ENCODE measurements around the gene SH3PXD2A. TPM values are rescaled to one million over a fixed set of nuclear protein-coding genes. Genes with fewer than 3 reads are reported as not detected.

The SH3PXD2A gene
- total and polyA plus RNA-seq, 8 donors: 3.9 to 16.4 (median 8.0) TPM

- ATAC-seq: peak; percentile 47 to 60 (median 53)
- DNase-seq: peak in 3 of 6 donors; percentile 39 to 83 (median 67)
- no peak for TF ChIP-seq CTCF (IDR thresholded peaks at IDR 0.05)
- peak overlapping the region; percentile 57 to 85 (median 78) for H3K27ac ChIP-seq
- intact Hi-C loops (cut with DNase I): no loop called here
- H3K36me3 ChIP-seq: no peaks in the 10 kb centered on the region
- no peaks in the 10 kb centered on the region for H3K27me3 ChIP-seq
- no peaks in the 10 kb centered on the region for H3K4me1 ChIP-seq
- peak overlapping the region; percentile 14 to 59 (median 39) for H3K4me3 ChIP-seq
- FAIRE-seq: no peak
- H3K9me3 ChIP-seq: no peaks in the 10 kb centered on the region
- 56 to 58% methylated on average over 42 of the region's 42 CpGs for WGBS, 2 donors
These were observed 194.8 kb downstream of the SH3PXD2A start for GRCh38 chr10:103660364-103661197.

GRCh38 chr10:103659674-103660363 is 195.6 kb downstream of the SH3PXD2A start:
- H3K36me3 ChIP-seq: no peaks in the 10 kb centered on the region
- TF ChIP-seq CTCF (IDR thresholded peaks at IDR 0.05): no peak
- intact Hi-C loops (cut with DNase I): no loop called here
- no peaks in the 10 kb centered on the region for H3K27me3 ChIP-seq
- ATAC-seq (peak; percentile 82 to 92 (median 88)), DNase-seq (peak in 5 of 6 donors; percentile 58 to 74 (median 69)), FAIRE-seq (no peak)
- H3K27ac ChIP-seq: peak overlapping the region; percentile 57 to 85 (median 78)
- no peaks in the 10 kb centered on the region for H3K9me3 ChIP-seq
- 49 to 57% methylated on average over 11 of the region's 11 CpGs for WGBS, 2 donors
- H3K4me3 ChIP-seq: peak overlapping the region; percentile 14 to 59 (median 39)
- no peaks in the 10 kb centered on the region for H3K4me1 ChIP-seq

- no peaks in the 10 kb centered on the region for H3K9me3 ChIP-seq
- WGBS, 2 donors: 70 to 77% methylated on average over 4 of the region's 4 CpGs
- H3K4me1 ChIP-seq: peaks cover 0 to 2% (median 0%) of the 10 kb centered on the region in 3 donors
- ATAC-seq (no peak), FAIRE-seq (no peak), DNase-seq (no peak)
- intact Hi-C loops (cut with DNase I): no loop called here
- no peak overlapping the region for H3K4me3 ChIP-seq
- H3K27me3 ChIP-seq: no peaks in the 10 kb centered on the region
- TF ChIP-seq CTCF (IDR thresholded peaks at IDR 0.05): no peak
- H3K36me3 ChIP-seq: no peaks in the 10 kb centered on the region
- no peak overlapping the region for H3K27ac ChIP-seq
These were observed 197.3 kb downstream of the SH3PXD2A start for GRCh38 chr10:103658049-103658577.

GRCh38 chr10:103657061-103657591 is 198.2 kb downstream of the SH3PXD2A start:
- intact Hi-C loops (cut with DNase I): no loop called here
- TF ChIP-seq CTCF (IDR thresholded peaks at IDR 0.05): no peak
- Histone ChIP-seq H3K9me3 (no peaks in the 10 kb centered on the region), H3K4me1 (peaks cover 0 to 2% (median 0%) of the 10 kb centered on the region in 3 donors), H3K27me3 (no peaks in the 10 kb centered on the region), H3K27ac (no peak overlapping the region), H3K36me3 (no peaks in the 10 kb centered on the region), H3K4me3 (no peak overlapping the region)
- no peak for DNase-seq
- 91 to 95% methylated on average over 4 of the region's 4 CpGs for WGBS, 2 donors
- ATAC-seq: no peak
- FAIRE-seq: no peak

Measured in pancreas (tissue), 10 donors.